ENCODE results near the gene LRP1B.

The LRP1B gene

DNA sequence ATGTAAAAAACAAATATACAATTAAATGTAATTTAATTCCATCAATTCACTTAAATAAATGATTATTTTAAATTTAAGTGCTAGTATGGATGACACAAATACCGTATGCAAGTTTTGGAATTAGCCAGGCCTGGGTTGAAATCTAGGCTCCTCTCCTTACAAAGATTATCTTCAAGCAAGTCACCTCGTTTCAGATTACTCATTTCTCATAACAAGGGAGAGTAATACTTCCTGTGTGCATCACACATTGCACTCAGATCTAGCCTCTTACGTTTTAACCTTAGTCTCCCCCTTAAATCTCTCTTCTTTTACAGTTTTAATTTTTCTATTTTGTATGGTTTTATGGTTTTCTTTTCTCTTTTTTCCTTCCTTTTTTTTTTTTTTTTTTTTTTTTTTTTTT is 1874.7 kb downstream of the LRP1B start:
- DNase-seq = no peak

- DNase-seq = no peak
These were observed 1881.0 kb downstream of the LRP1B start for GRCh38 chr2:140249821-140250220.

DNA sequence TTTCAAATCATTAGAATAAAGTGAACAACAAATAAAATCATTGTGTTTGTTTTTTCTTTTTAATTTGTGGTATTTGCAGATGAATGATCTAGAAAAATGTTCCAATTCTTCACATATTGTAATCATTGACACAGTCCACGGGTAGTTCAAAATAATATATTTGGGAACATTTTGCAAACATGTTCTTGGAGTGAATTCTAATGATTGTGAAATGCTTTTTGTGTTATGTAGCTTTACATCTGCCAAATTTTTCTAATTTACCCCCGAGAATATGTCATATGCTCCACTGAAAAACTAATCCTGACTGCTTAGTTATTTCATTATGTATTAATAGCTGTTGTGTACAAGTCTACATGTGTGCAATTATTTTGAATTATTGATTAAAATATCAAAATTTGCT is 1882.2 kb downstream of the LRP1B start:
- no peak for DNase-seq

DNA sequence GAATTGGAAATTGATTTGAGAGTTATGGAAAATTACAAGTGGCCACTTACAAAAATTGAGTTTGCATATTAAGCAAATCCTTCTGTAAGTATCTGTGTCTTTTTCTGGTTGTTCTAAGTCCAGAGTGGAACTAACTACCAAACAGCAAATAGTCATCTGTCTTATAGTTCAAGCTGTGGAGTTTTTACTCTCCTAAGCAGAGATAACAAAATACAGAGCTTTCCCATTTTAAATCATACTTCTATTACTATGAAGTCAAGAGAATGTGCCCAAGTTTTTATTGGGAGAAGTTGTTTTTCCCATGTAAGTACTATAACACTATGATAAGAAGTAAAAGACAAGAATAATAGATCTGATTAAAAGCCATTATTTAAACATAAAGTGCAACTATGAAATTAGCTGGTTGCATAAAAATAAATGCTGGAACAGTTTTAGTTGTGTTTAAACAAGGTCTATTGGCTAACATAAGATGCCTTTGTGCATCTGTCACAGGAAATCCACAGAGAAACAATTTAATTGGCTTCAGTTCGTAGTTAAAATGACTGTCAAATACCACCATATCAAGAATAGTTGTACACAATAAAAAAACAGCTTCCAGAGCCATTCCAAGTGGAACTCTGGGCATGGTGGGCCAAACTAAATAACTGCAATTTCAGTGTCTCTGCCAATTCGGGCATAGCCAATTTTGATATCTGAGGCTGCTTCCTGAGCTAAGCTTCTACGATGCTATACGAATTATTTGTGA is 1883.2 kb downstream of the LRP1B start:
- no peak for DNase-seq

- DNase-seq = no peak
These were observed 1883.9 kb downstream of the LRP1B start for GRCh38 chr2:140246957-140247356.

DNA sequence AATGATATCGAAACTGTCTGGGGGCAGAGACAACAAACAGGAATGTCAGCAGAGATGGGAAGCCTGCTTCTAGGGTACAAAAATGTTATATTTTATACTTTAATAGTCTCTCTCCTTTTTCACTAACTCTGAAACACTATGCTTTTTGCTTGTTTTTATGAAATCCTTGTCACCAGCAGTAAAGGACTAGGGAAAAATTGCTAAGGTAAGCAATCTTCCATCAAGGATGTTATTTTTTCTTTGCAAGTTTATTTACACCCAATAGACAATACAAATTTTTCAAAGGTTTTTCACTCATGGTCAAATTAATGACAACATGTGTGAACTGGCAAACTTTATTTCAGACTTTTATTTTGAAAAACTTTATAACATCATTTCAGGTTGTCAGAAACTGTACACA is 1884.8 kb downstream of the LRP1B start:
- DNase-seq = no peak

GRCh38 chr2:140242889-140243288 is 1887.9 kb downstream of the LRP1B start:
- no peak for DNase-seq

GRCh38 chr2:140234116-140234515 is 1896.7 kb downstream of the LRP1B start:
- no peak for DNase-seq

- DNase-seq = no peak
These were observed 1919.9 kb downstream of the LRP1B start for GRCh38 chr2:140210963-140211362.

- DNase-seq = no peak
These were observed 1925.7 kb downstream of the LRP1B start for GRCh38 chr2:140205093-140205492.

- no peak for DNase-seq
These were observed 1927.5 kb downstream of the LRP1B start for GRCh38 chr2:140203347-140203746.

- DNase-seq = no peak
These were observed 1929.2 kb downstream of the LRP1B start for GRCh38 chr2:140201572-140201971.

DNA sequence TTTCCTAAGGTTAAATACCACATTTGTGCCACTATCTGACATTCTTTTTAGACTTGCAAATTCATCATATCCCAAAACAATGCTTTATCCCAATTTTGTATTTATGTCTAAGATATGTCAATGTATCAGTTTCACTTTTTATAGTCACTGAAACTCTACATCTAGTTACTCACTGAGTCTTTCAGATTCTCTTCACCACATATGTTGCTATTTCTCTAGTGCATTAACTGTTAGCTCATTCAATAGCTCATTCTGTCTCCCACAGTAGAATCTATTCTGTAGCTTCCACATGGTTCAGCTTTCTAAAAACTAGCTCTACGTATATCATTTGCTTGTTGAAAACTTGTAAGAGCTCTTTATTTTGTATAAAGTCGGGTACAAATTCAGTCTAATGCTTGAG is 1930.1 kb downstream of the LRP1B start:
- DNase-seq = no peak

GRCh38 chr2:140200307-140200706 is 1930.5 kb downstream of the LRP1B start:
- no peak for DNase-seq

GRCh38 chr2:140199312-140199711 is 1931.5 kb downstream of the LRP1B start:
- no peak for DNase-seq

GRCh38 chr2:140187086-140187485 is 1943.7 kb downstream of the LRP1B start:
- no peak for DNase-seq

DNA sequence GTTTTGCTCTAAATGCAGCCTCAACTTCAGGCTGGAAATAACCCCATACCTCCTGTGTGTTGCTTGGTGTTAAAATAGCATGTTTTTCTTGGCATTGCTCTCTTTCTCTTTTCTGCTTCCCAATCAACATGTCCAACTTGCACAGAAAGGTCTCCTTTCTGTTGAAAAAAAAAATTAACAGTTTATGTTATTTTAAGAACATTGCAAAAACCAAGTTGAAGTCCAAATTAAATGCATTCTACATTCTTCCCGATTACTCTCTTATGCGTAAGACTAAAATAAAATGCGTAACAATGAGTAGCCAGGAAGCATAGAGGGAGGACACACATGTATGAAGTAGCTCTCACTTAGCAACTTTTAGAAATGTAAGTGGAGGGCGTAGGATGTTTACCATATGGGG is 1944.5 kb downstream of the LRP1B start:
- no peak for DNase-seq

DNA sequence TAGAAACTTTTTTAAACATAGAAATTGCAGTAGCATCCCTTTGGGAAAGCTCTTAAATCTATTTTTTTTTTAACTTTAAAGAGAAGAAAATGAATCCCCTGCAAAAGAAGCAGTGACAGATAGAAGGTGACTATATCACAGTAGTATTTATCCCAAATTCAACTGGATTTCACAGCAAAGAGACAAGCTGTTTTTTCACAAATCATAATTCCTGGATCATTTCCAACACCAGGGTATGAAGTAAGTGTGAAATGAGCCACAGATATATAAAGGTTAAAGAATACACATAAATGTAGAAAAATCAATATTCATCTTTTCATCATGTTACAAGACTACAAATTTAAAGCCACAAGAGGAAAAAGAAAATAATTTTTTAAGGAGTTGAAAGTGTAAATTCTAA is 1945.7 kb downstream of the LRP1B start:
- DNase-seq = no peak

DNA sequence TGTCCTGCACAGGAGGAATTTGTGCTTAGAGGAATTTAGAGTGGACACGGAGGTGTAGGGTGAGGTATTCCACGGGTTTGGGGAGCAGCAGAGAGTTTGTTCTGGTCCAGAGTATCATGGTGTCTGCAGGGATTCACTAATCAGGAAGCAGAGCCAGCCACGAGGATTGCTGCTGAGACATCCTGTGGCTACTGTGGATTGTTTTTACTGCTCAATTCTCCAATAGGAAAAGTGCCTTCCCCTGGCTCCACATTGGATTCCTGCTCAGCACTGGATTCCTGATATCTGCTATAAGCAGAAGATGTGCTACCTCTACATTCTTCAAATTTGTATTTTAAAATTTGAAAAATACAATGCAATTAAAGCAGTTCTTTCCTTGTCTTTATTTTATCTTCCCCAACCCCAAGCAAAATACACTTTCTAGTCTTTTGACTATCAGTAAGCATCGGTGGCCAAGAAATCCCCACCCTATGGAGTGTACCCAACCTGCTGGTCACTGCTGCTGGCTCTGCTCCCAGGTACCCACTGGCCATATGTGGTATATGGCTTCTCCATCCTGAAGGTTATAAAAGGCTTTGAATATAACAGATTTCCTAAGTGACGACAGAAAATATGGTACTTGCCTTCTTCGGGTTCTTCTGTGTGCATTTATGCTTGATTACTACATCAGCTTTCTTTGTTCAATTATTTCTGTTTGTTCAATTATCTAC is 1947.6 kb downstream of the LRP1B start:
- no peak for DNase-seq
